Measurements from ENCODE around the gene TDRD6.

Gene TDRD6

GRCh38 chr6:46661483-46661882 is 26.2 kb upstream of the TDRD6 start:
- Histone ChIP-seq H3K9me3 (no peaks in the 10 kb centered on the region), H3K4me3 (ENCODE audit: low read depth in 1 of 2, low read length in 1 of 2) (no peak overlapping the region), H3K27me3 (no peaks in the 10 kb centered on the region), H3K36me3 (no peaks in the 10 kb centered on the region), H3K27ac (no peak overlapping the region), H3K4me1 (ENCODE audit: control insufficient read depth in 1 of 2, insufficient read depth in 1 of 2, low read depth in 1 of 2, low read length in 1 of 2) (no peaks in the 10 kb centered on the region)
- TF ChIP-seq CTCF (IDR thresholded peaks at IDR 0.05): no peak

GRCh38 chr6:46667377-46667776 is 20.3 kb upstream of the TDRD6 start:
- no peak overlapping the region for H3K27ac ChIP-seq
- H3K36me3 ChIP-seq: no peaks in the 10 kb centered on the region
- no peaks in the 10 kb centered on the region for H3K4me1 ChIP-seq (ENCODE audit: control insufficient read depth in 1 of 2, insufficient read depth in 1 of 2, low read depth in 1 of 2, low read length in 1 of 2)
- H3K27me3 ChIP-seq: no peaks in the 10 kb centered on the region
- H3K9me3 ChIP-seq: no peaks in the 10 kb centered on the region
- TF ChIP-seq CTCF (IDR thresholded peaks at IDR 0.05): no peak
- no peak overlapping the region for H3K4me3 ChIP-seq (ENCODE audit: low read depth in 1 of 2, low read length in 1 of 2)

GRCh38 chr6:46674410-46674809 is 13.3 kb upstream of the TDRD6 start:
- TF ChIP-seq CTCF (IDR thresholded peaks at IDR 0.05): no peak
- H3K4me1 ChIP-seq (ENCODE audit: control insufficient read depth in 1 of 2, insufficient read depth in 1 of 2, low read depth in 1 of 2, low read length in 1 of 2): no peaks in the 10 kb centered on the region

GRCh38 chr6:46676604-46677313 is 10.9 kb upstream of the TDRD6 start:
- H3K4me3 ChIP-seq (ENCODE audit: low read depth in 1 of 2, low read length in 1 of 2): no peak overlapping the region

More at GRCh38 chr6:46674410-46674809, 13.3 kb upstream of the TDRD6 start:
- no peak overlapping the region for H3K4me3 ChIP-seq (ENCODE audit: low read depth in 1 of 2, low read length in 1 of 2)
- H3K9me3 ChIP-seq: no peaks in the 10 kb centered on the region
- no peak overlapping the region for H3K27ac ChIP-seq
- no peaks in the 10 kb centered on the region for H3K27me3 ChIP-seq
- H3K36me3 ChIP-seq: no peaks in the 10 kb centered on the region

GRCh38 chr6:46677314-46677654 is 10.4 kb upstream of the TDRD6 start:
- TF ChIP-seq CTCF (IDR thresholded peaks at IDR 0.05): no peak
- H3K9me3 ChIP-seq: no peaks in the 10 kb centered on the region

More at GRCh38 chr6:46676604-46677313, 10.9 kb upstream of the TDRD6 start:
- no peak overlapping the region for H3K27ac ChIP-seq
- no peaks in the 10 kb centered on the region for H3K36me3 ChIP-seq
- TF ChIP-seq CTCF (IDR thresholded peaks at IDR 0.05): no peak
- no peaks in the 10 kb centered on the region for H3K27me3 ChIP-seq
- H3K9me3 ChIP-seq: no peaks in the 10 kb centered on the region
- H3K4me1 ChIP-seq (ENCODE audit: control insufficient read depth in 1 of 2, insufficient read depth in 1 of 2, low read depth in 1 of 2, low read length in 1 of 2): no peaks in the 10 kb centered on the region

More at GRCh38 chr6:46677314-46677654, 10.4 kb upstream of the TDRD6 start:
- H3K27me3 ChIP-seq: no peaks in the 10 kb centered on the region
- no peak overlapping the region for H3K27ac ChIP-seq
- H3K4me3 ChIP-seq (ENCODE audit: low read depth in 1 of 2, low read length in 1 of 2): no peak overlapping the region
- H3K4me1 ChIP-seq (ENCODE audit: control insufficient read depth in 1 of 2, insufficient read depth in 1 of 2, low read depth in 1 of 2, low read length in 1 of 2): no peaks in the 10 kb centered on the region
- H3K36me3 ChIP-seq: no peaks in the 10 kb centered on the region
